HEK293 (cell line): Measurements from ENCODE around the gene PPHLN1.

Source experiments
- CTCF ChIP-seq: fragments of 450-650 bp; formaldehyde crosslinking; IDR thresholded peaks from 2 replicates; pipeline ENCODE4 v1.5.1; 2016; ENCODE audit warnings: missing biosample characterization, missing genetic modification characterization
- HOXD13 ChIP-seq: sonication (generic); formaldehyde crosslinking; IDR thresholded peaks from 2 replicates; pipeline ENCODE4 v1.8.0; 2022; ENCODE audit warnings: missing genetic modification reagents, borderline replicate concordance
- KLF1 ChIP-seq: fragments of 450-650 bp; formaldehyde crosslinking; IDR thresholded peaks from 2 replicates; pipeline ENCODE4 v1.5.1; 2016; ENCODE audit warnings: missing biosample characterization, missing genetic modification characterization
- KLF16 ChIP-seq: fragments of 450-650 bp; formaldehyde crosslinking; IDR thresholded peaks from 2 replicates; pipeline ENCODE4 v1.5.1; 2017; ENCODE audit warnings: missing biosample characterization, missing genetic modification characterization
- MEIS1 ChIP-seq: sonication (generic); formaldehyde crosslinking; IDR thresholded peaks from 2 replicates; pipeline ENCODE4 v1.8.1; 2022; ENCODE audit warnings: missing genetic modification reagents, mild to moderate bottlenecking, borderline replicate concordance
- ZFP3 ChIP-seq: fragments of 450-650 bp; formaldehyde crosslinking; IDR thresholded peaks from 2 replicates; pipeline ENCODE4 v1.5.1; 2016; ENCODE audit warnings: low read depth, missing biosample characterization, missing genetic modification characterization
- ZFP37 ChIP-seq: fragments of 450-650 bp; formaldehyde crosslinking; IDR thresholded peaks from 2 replicates; pipeline ENCODE4 v1.5.1; 2016; ENCODE audit warnings: missing biosample characterization, missing genetic modification characterization
- ZNF138 ChIP-seq: fragments of 450-650 bp; formaldehyde crosslinking; IDR thresholded peaks from 2 replicates; pipeline ENCODE4 v1.5.1; 2016; ENCODE audit warnings: missing biosample characterization, missing genetic modification characterization, borderline replicate concordance
- ZNF140 ChIP-seq: fragments of 450-650 bp; formaldehyde crosslinking; IDR thresholded peaks from 2 replicates; pipeline ENCODE4 v1.5.1; 2016; ENCODE audit warnings: missing biosample characterization, missing genetic modification characterization
- ZNF324 ChIP-seq: fragments of 450-650 bp; formaldehyde crosslinking; IDR thresholded peaks from 2 replicates; pipeline ENCODE4 v1.5.1; 2016; ENCODE audit warnings: missing biosample characterization, missing genetic modification characterization
- ZNF341 ChIP-seq: fragments of 450-650 bp; formaldehyde crosslinking; IDR thresholded peaks from 2 replicates; pipeline ENCODE4; 2016; ENCODE audit warnings: low read depth, missing biosample characterization, missing genetic modification characterization
- ZNF610 ChIP-seq: fragments of 450-650 bp; formaldehyde crosslinking; IDR thresholded peaks from 2 replicates; pipeline ENCODE4 v1.5.1; 2016; ENCODE audit warnings: missing biosample characterization, missing genetic modification characterization, borderline replicate concordance
- TF ChIP-seq, protein P1 (sequence below): fragments of 450-650 bp; formaldehyde crosslinking; conservative IDR thresholded peaks from 2 replicates; pipeline ENCODE4 v1.5.1; 2016; ENCODE audit warnings: low read depth, missing biosample characterization, missing genetic modification characterization
- TF ChIP-seq, protein P2 (sequence below): fragments of 450-650 bp; IDR thresholded peaks from 2 replicates; pipeline ENCODE4 v1.5.1; 2018; ENCODE audit warnings: missing biosample characterization, missing genetic modification characterization

- TF ChIP-seq ZNF341 (tag by site-specific recombination) = no peak
- TF ChIP-seq MEIS1 (CRISPR knock-in tag) = no peak
- no peak for TF ChIP-seq CTCF
- no peak for TF ChIP-seq ZNF610 (tag by site-specific recombination)
- no peak for TF ChIP-seq KLF16
- no peak for TF ChIP-seq ZNF324 (tag by site-specific recombination)
- TF ChIP-seq, protein P1, sequence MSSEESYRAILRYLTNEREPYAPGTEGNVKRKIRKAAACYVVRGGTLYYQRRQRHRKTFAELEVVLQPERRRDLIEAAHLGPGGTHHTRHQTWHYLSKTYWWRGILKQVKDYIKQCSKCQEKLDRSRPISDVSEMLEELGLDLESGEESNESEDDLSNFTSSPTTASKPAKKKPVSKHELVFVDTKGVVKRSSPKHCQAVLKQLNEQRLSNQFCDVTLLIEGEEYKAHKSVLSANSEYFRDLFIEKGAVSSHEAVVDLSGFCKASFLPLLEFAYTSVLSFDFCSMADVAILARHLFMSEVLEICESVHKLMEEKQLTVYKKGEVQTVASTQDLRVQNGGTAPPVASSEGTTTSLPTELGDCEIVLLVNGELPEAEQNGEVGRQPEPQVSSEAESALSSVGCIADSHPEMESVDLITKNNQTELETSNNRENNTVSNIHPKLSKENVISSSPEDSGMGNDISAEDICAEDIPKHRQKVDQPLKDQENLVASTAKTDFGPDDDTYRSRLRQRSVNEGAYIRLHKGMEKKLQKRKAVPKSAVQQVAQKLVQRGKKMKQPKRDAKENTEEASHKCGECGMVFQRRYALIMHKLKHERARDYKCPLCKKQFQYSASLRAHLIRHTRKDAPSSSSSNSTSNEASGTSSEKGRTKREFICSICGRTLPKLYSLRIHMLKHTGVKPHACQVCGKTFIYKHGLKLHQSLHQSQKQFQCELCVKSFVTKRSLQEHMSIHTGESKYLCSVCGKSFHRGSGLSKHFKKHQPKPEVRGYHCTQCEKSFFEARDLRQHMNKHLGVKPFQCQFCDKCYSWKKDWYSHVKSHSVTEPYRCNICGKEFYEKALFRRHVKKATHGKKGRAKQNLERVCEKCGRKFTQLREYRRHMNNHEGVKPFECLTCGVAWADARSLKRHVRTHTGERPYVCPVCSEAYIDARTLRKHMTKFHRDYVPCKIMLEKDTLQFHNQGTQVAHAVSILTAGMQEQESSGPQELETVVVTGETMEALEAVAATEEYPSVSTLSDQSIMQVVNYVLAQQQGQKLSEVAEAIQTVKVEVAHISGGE = no peak
- TF ChIP-seq ZNF140 (tag by site-specific recombination) = no peak
- TF ChIP-seq KLF1 (tag by site-specific recombination) = no peak
- no peak for TF ChIP-seq ZFP37
- TF ChIP-seq ZNF138 (tag by site-specific recombination) = no peak
- TF ChIP-seq ZFP3 (tag by site-specific recombination) = no peak
- TF ChIP-seq, protein P2, sequence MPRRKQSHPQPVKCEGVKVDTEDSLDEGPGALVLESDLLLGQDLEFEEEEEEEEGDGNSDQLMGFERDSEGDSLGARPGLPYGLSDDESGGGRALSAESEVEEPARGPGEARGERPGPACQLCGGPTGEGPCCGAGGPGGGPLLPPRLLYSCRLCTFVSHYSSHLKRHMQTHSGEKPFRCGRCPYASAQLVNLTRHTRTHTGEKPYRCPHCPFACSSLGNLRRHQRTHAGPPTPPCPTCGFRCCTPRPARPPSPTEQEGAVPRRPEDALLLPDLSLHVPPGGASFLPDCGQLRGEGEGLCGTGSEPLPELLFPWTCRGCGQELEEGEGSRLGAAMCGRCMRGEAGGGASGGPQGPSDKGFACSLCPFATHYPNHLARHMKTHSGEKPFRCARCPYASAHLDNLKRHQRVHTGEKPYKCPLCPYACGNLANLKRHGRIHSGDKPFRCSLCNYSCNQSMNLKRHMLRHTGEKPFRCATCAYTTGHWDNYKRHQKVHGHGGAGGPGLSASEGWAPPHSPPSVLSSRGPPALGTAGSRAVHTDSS (tag by site-specific recombination) = no peak
- no peak for TF ChIP-seq HOXD13 (CRISPR knock-in tag)
Measured at GRCh38 chr12:42343721-42344120, 17.8 kb downstream of the PPHLN1 start.
